DND-41 (cell line): ENCODE data around the gene SMG6.

ENCODE experiments used
- ATAC-seq: fragments of 200-7000 bp; cut with Tn5 transposase; 3 replicates; pipeline ENCODE4 v1.9.1; 2021; ENCODE audit warnings: low read depth; ENCODE audit not compliant: insufficient read depth
- DNase-seq: peaks from one replicate; pipeline ENCODE4 v3.0.0-alpha.2; 2020
- H2AFZ ChIP-seq: 2 replicates; pipeline ENCODE4 v1.6.0; 2012; ENCODE audit warnings: low read depth, low read length
- H3K27ac ChIP-seq: 2 replicates; pipeline ENCODE4 v1.5.1; 2012; ENCODE audit warnings: low read length, inconsistent platforms
- H3K27me3 ChIP-seq: fragments of 200-600 bp; sonication (generic); 2 replicates; pipeline ENCODE4 v1.6.0; 2012; ENCODE audit warnings: low read length, mild to moderate bottlenecking, inconsistent platforms; ENCODE audit not compliant: insufficient read depth, poor library complexity
- H3K36me3 ChIP-seq: 2 replicates; pipeline ENCODE4 v1.5.1; 2012; ENCODE audit warnings: low read length, inconsistent platforms; ENCODE audit not compliant: insufficient read depth
- H3K4me1 ChIP-seq: 2 replicates; pipeline ENCODE4 v1.5.1; 2012; ENCODE audit warnings: mild to moderate bottlenecking, low read length; ENCODE audit not compliant: insufficient read depth
- H3K4me2 ChIP-seq: 2 replicates; pipeline ENCODE4 v1.6.0; 2012; ENCODE audit warnings: mild to moderate bottlenecking, moderate library complexity, low read length, inconsistent platforms; ENCODE audit not compliant: insufficient read depth
- H3K4me3 ChIP-seq, 2 experiments: fragments of 200-600 bp in 1 of 2; shearing (Covaris generic) in 1 of 2; 2 replicates each; pipeline ENCODE4 v1.5.1; 2012 to 2016; ENCODE audit warnings: inconsistent platforms in 2 of 2, low read length in 2 of 2, mild to moderate bottlenecking in 2 of 2, low read depth in 1 of 2, moderate library complexity in 1 of 2
- H3K79me2 ChIP-seq: 2 replicates; pipeline ENCODE4 v1.6.0; 2012; ENCODE audit warnings: low read length, inconsistent platforms; ENCODE audit not compliant: insufficient read depth
- H3K9ac ChIP-seq: 2 replicates; pipeline ENCODE4 v1.6.0; 2012; ENCODE audit warnings: low read depth, mild to moderate bottlenecking, inconsistent platforms, low read length, moderate library complexity
- H3K9me3 ChIP-seq: 2 replicates; pipeline ENCODE4 v1.5.1; 2012; ENCODE audit warnings: low read length, moderate library complexity, mild to moderate bottlenecking, inconsistent platforms; ENCODE audit not compliant: insufficient read depth, severe bottlenecking
- H4K20me1 ChIP-seq: 2 replicates; pipeline ENCODE4 v1.6.0; 2012; ENCODE audit warnings: low read length; ENCODE audit not compliant: insufficient read depth
- EZH2 ChIP-seq: IDR thresholded peaks from 3 replicates; pipeline ENCODE4 v1.6.1; 2012; ENCODE audit warnings: borderline replicate concordance, low read depth, mild to moderate bottlenecking, moderate library complexity, low read length, inconsistent platforms; ENCODE audit not compliant: severe bottlenecking
- TF ChIP-seq, protein P1 (sequence below): IDR thresholded peaks from 2 replicates; pipeline ENCODE4 v1.5.1; 2012; ENCODE audit warnings: borderline replicate concordance, low read length, moderate library complexity, mild to moderate bottlenecking; ENCODE audit not compliant: poor library complexity, severe bottlenecking; ENCODE audit errors: extremely low read depth

Gene SMG6

DNA sequence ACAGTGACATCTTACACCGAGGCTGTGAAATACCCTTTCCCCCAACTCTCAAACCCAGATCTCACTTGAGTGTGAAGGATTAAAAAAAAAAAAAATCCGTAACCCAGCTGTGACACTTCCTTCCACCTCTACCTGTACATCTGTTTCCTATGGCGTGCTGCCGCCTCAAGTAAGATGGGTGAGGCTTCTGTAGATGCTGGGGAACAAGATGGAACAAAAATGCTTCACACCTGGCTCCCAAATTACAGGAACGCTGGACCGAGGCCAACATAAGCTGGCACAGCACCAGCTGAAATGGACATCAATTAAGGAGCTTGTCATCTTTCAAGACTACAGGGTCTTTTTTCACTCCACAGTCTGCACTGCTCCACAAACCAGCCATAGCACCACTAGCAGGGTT is 152.8 kb downstream of the SMG6 start:
- H3K9ac ChIP-seq: no peak overlapping the region
- no peaks in the 10 kb centered on the region for H3K9me3 ChIP-seq
- H3K4me2 ChIP-seq: no peak overlapping the region
- no peaks in the 10 kb centered on the region for H3K79me2 ChIP-seq
- H3K27me3 ChIP-seq: no peaks in the 10 kb centered on the region
- no peak for DNase-seq
- no peaks in the 10 kb centered on the region for H4K20me1 ChIP-seq
- TF ChIP-seq EZH2: no peak
- TF ChIP-seq, protein P1, sequence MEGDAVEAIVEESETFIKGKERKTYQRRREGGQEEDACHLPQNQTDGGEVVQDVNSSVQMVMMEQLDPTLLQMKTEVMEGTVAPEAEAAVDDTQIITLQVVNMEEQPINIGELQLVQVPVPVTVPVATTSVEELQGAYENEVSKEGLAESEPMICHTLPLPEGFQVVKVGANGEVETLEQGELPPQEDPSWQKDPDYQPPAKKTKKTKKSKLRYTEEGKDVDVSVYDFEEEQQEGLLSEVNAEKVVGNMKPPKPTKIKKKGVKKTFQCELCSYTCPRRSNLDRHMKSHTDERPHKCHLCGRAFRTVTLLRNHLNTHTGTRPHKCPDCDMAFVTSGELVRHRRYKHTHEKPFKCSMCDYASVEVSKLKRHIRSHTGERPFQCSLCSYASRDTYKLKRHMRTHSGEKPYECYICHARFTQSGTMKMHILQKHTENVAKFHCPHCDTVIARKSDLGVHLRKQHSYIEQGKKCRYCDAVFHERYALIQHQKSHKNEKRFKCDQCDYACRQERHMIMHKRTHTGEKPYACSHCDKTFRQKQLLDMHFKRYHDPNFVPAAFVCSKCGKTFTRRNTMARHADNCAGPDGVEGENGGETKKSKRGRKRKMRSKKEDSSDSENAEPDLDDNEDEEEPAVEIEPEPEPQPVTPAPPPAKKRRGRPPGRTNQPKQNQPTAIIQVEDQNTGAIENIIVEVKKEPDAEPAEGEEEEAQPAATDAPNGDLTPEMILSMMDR: no peak
- H3K27ac ChIP-seq: no peak overlapping the region
- peaks cover 66% of the 10 kb centered on the region for H3K36me3 ChIP-seq
- H3K4me3 ChIP-seq: no peak overlapping the region
- H3K4me1 ChIP-seq: no peaks in the 10 kb centered on the region
- no peak overlapping the region for H2AFZ ChIP-seq
- ATAC-seq: no peak

GRCh38 chr17:2149934-2150333 is 153.7 kb downstream of the SMG6 start:
- H3K79me2 ChIP-seq: no peaks in the 10 kb centered on the region
- ATAC-seq (no peak), DNase-seq (no peak)
- H3K4me1 ChIP-seq: no peaks in the 10 kb centered on the region
- no peaks in the 10 kb centered on the region for H3K27me3 ChIP-seq
- H3K9me3 ChIP-seq: no peaks in the 10 kb centered on the region
- no peaks in the 10 kb centered on the region for H4K20me1 ChIP-seq
- TF ChIP-seq EZH2: no peak
- TF ChIP-seq, protein P1: no peak
- no peak overlapping the region for H2AFZ ChIP-seq
- H3K9ac ChIP-seq: no peak overlapping the region
- H3K4me3 ChIP-seq: no peak overlapping the region
- peaks cover 58% of the 10 kb centered on the region for H3K36me3 ChIP-seq
- H3K4me2 ChIP-seq: no peak overlapping the region
- H3K27ac ChIP-seq: no peak overlapping the region

DNA sequence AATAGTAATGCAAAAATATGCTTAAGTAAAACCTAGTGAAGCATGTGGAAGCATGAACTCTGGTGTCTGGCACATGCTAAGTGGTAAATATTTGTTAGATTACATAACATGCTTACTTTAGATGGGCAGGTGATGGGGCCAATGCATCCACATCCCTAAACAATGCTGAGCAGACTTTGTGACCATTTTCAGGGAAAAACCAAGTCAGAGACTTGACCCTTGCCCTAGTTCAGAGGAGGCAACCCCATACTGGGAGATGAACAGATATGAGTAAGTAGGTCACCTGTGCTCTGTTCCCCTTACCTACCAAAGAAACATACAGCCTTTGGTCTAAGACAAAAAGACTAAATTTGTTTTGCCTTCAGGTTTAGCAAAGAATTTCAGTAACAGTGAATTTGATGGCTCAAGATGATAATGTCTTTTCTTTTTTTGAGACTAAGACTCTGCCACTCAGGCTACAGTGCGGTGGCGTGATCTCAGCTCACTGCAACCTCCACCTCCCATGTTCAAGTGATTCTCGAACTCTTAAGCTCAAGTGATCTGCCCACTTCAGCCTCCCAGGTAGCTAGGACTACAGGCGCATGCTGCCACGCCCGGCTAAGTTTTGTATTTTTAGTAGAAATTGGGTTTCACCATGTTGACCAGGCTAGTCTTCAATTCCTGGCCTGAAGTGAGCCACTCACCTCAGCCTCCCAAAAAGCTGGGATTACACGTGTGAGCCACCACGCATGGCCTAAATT is 157.3 kb downstream of the SMG6 start:
- TF ChIP-seq EZH2: no peak
- TF ChIP-seq, protein P1: no peak
- H3K4me1 ChIP-seq: no peaks in the 10 kb centered on the region
- peaks cover 43% of the 10 kb centered on the region for H3K36me3 ChIP-seq
- no peak overlapping the region for H2AFZ ChIP-seq
- H3K79me2 ChIP-seq: no peaks in the 10 kb centered on the region
- H3K27ac ChIP-seq: no peak overlapping the region
- ATAC-seq (no peak), DNase-seq (no peak)
- H3K27me3 ChIP-seq: no peaks in the 10 kb centered on the region
- H4K20me1 ChIP-seq: no peaks in the 10 kb centered on the region
- no peaks in the 10 kb centered on the region for H3K9me3 ChIP-seq
- no peak overlapping the region for H3K9ac ChIP-seq
- no peak overlapping the region for H3K4me2 ChIP-seq
- H3K4me3 ChIP-seq: no peak overlapping the region

DNA sequence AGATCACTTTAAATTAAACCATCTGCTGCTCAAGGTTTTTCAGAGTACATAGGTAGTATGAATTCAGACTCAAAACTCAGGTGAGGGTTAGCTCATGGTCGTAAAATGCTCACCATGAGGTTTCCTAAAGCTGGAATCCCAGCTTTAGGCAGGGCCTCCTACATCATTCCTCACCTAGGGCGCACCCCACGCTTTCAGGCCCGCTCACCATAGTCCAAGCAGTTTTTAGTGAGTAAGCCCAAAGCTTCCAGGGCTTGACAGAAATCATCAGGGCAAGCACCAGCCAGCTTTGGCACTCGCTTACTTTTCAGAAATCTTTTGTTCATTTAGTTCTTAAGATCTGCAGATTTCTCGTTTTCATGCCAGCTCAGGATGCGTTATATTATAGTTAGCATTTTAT is 158.9 kb downstream of the SMG6 start:
- Histone ChIP-seq H2AFZ (no peak overlapping the region), H3K4me3 (no peak overlapping the region), H3K9ac (no peak overlapping the region), H3K79me2 (no peaks in the 10 kb centered on the region), H3K36me3 (peaks cover 27% of the 10 kb centered on the region), H4K20me1 (no peaks in the 10 kb centered on the region), H3K4me1 (no peaks in the 10 kb centered on the region), H3K4me2 (no peak overlapping the region), H3K27me3 (no peaks in the 10 kb centered on the region), H3K27ac (no peak overlapping the region), H3K9me3 (no peaks in the 10 kb centered on the region)
- no peak for DNase-seq
- no peak for TF ChIP-seq EZH2
- TF ChIP-seq, protein P1: no peak
- no peak for ATAC-seq
